Measurements from ENCODE around the gene CNPY1. TPM values are rescaled to one million over a fixed set of nuclear protein-coding genes. Genes with fewer than 3 reads are reported as not detected.
"Not testable (repeated sequence)": the region's sequence is repeated elsewhere in the genome, so short reads cannot be mapped to it uniquely, and the experiment has no call there.

CNPY1 gene
- total RNA-seq, 1 donor, result not detected

- H3K27me3 ChIP-seq (ENCODE audit: insufficient read depth, low read length), result peaks cover 14% of the 10 kb centered on the region
- no peaks in the 10 kb centered on the region for H3K9me3 ChIP-seq (ENCODE audit: low read depth, low read length)
- H3K4me1 ChIP-seq (ENCODE audit: insufficient read depth, low read length), result no peaks in the 10 kb centered on the region
- H3K4me3 ChIP-seq (ENCODE audit: low read length), result no peak overlapping the region
Measured at GRCh38 chr7:155521007-155521742, 25.2 kb downstream of the CNPY1 start.

DNA sequence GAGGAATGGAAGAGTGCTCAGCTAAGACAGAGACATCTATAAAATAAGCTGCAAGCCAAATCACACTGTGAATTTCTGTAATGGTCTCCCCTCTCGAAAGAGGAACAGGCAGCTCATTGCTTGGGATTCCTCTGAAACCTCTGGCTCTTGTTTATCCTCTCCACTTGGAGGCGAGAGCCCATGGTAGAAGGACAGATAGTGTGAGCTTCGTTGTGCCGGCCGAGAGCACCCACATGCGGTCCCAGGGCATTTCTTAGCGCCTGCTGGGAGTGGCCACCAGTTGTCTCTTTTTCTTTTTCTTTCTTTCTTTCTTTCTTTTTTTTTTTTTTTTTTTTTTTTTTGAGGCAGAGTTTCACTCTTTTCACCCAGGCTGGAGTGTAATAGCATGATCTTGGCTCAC lies 26.2 kb downstream of the CNPY1 start:
- Histone ChIP-seq H3K27me3 (ENCODE audit: insufficient read depth, low read length) (peaks cover 10% of the 10 kb centered on the region), H3K4me3 (ENCODE audit: low read length) (no peak overlapping the region), H3K4me1 (ENCODE audit: insufficient read depth, low read length) (no peaks in the 10 kb centered on the region), H3K9me3 (ENCODE audit: low read depth, low read length) (no peaks in the 10 kb centered on the region)

DNA sequence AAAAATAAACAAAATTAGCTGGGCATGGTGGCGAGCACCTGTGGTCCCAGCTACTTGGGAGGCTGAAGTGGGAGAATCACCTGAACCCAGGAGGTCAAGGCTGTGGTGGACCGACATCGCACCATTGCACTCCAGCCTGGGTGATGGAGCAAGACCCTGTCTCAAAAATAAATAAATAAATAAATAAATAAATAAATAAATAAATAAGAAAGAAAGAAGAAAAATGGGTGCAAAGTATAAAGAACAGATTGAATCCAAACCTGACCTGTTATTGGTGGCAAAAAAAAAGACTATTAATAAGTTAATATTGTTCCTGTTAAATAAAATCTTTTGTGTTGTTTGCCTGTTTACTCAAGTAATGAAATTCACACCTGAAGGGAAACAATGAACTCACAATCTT lies 27.0 kb downstream of the CNPY1 start:
- H3K9me3 ChIP-seq (ENCODE audit: low read depth, low read length); H3K4me3 ChIP-seq (ENCODE audit: low read length); H3K4me1 ChIP-seq (ENCODE audit: insufficient read depth, low read length): not testable (repeated sequence)
- H3K27me3 ChIP-seq (ENCODE audit: insufficient read depth, low read length), result peaks cover 11% of the 10 kb centered on the region

GRCh38 chr7:155518633-155519032 lies 27.7 kb downstream of the CNPY1 start:
- Histone ChIP-seq H3K4me3 (ENCODE audit: low read length) (no peak overlapping the region), H3K27me3 (ENCODE audit: insufficient read depth, low read length) (peaks cover 18% of the 10 kb centered on the region), H3K9me3 (ENCODE audit: low read depth, low read length) (no peaks in the 10 kb centered on the region), H3K4me1 (ENCODE audit: insufficient read depth, low read length) (no peaks in the 10 kb centered on the region)

GRCh38 chr7:155517969-155518368 lies 28.4 kb downstream of the CNPY1 start:
- Histone ChIP-seq H3K9me3 (ENCODE audit: low read depth, low read length) (no peaks in the 10 kb centered on the region), H3K27me3 (ENCODE audit: insufficient read depth, low read length) (peaks cover 23% of the 10 kb centered on the region), H3K4me1 (ENCODE audit: insufficient read depth, low read length) (no peaks in the 10 kb centered on the region), H3K4me3 (ENCODE audit: low read length) (no peak overlapping the region)

GRCh38 chr7:155517452-155517851 lies 28.9 kb downstream of the CNPY1 start:
- no peak overlapping the region for H3K4me3 ChIP-seq (ENCODE audit: low read length)
- peaks cover 26% of the 10 kb centered on the region for H3K27me3 ChIP-seq (ENCODE audit: insufficient read depth, low read length)
- H3K4me1 ChIP-seq (ENCODE audit: insufficient read depth, low read length), result no peaks in the 10 kb centered on the region
- H3K9me3 ChIP-seq (ENCODE audit: low read depth, low read length), result no peaks in the 10 kb centered on the region

- Histone ChIP-seq H3K9me3 (ENCODE audit: low read depth, low read length) (no peaks in the 10 kb centered on the region), H3K27me3 (ENCODE audit: insufficient read depth, low read length) (peaks cover 36% of the 10 kb centered on the region), H3K4me3 (ENCODE audit: low read length) (no peak overlapping the region), H3K4me1 (ENCODE audit: insufficient read depth, low read length) (no peaks in the 10 kb centered on the region)
Measured at GRCh38 chr7:155516466-155516865, 29.9 kb downstream of the CNPY1 start.

- peaks cover 48% of the 10 kb centered on the region for H3K27me3 ChIP-seq (ENCODE audit: insufficient read depth, low read length)
- no peak overlapping the region for H3K4me3 ChIP-seq (ENCODE audit: low read length)
- H3K4me1 ChIP-seq (ENCODE audit: insufficient read depth, low read length), result peaks cover 1% of the 10 kb centered on the region
- H3K9me3 ChIP-seq (ENCODE audit: low read depth, low read length), result no peaks in the 10 kb centered on the region
Measured at GRCh38 chr7:155515318-155515717, 31.0 kb downstream of the CNPY1 start.

DNA sequence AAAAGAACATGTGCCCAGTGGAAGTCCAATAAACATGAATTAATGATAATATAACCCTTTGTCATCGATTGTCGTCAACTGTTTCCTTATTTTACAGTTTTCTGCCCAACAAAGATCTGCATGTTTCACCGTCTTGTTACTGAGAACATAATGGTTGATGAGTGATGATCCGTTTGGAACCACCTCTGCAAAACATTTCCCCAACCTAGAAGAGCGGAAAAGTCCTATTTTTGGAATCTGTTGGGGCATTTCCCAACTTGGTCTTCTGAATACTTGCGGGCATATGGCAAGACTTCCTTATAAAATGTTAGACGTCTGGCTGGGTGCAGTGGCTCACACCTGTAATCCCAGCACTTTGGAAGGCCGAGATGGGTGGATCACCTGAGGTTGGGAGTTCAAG lies 32.1 kb downstream of the CNPY1 start:
- Histone ChIP-seq H3K4me3 (ENCODE audit: low read length) (no peak overlapping the region), H3K9me3 (ENCODE audit: low read depth, low read length) (no peaks in the 10 kb centered on the region), H3K4me1 (ENCODE audit: insufficient read depth, low read length) (peaks cover 12% of the 10 kb centered on the region), H3K27me3 (ENCODE audit: insufficient read depth, low read length) (peaks cover 55% of the 10 kb centered on the region)

DNA sequence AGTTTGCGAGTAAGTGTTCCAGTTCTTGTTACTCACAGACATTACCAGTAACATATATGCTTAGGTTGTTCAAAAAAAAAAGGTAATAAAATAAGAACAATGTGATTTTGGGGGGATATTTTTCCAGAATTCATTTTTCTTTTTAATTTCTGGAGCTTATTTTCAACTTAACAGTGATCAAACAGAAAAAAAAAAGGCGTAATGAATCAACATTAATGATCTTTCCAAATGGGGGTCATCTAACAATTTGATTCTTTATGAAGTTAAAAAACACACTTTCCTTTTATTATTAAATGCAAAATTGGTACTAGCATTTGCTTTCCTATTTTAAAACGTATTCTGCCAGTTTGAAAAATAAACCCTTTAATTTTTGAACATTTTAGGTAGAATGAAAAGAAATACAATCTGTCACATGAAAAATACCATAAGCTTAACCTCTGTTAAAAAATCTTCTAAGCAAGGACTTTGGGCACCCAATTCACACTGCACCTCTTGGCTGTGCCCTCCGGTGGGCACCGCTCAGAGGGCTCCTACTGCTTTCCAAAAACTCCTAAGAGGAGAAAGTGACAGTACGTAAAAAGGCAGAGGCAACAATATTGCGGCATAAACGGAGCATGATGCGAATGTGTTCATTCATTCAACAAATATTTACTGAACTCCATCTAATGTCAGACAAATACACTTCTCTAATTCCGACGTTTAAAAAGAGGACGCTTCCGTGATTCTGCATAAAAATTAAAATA lies 32.6 kb downstream of the CNPY1 start:
- Histone ChIP-seq H3K27me3 (ENCODE audit: insufficient read depth, low read length) (peaks cover 61% of the 10 kb centered on the region), H3K4me1 (ENCODE audit: insufficient read depth, low read length) (peaks cover 12% of the 10 kb centered on the region), H3K9me3 (ENCODE audit: low read depth, low read length) (no peaks in the 10 kb centered on the region), H3K4me3 (ENCODE audit: low read length) (no peak overlapping the region)

DNA sequence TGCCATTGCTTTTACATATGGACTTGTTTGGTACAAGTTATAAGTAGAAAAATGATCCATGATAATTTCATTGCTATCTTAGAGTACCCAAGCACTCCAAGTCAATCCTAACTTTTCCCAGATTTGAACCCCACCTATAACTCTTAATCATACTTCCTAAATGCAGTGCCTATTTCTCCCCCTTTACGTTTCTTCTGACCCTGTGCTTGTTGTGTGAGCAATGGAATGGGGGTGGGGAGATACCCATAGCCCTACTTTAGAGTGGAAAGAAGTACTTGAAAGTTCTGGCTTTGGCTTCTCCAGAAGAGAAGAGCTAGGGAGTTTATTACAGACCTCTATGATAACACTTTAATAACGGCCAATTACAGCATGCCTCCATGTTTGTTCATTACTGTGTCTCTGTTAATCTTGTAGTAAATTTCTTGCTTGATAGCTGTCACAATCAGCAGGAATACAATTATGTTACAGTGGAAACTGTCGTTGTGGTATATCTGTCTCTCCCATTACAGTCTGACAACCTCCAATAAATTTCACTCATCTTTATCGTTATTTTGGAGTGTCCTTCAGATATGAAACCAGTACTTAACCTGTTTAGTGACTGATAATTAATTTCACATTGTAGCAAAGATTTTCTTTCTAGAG lies 34.0 kb downstream of the CNPY1 start:
- peaks cover 71% of the 10 kb centered on the region for H3K27me3 ChIP-seq (ENCODE audit: insufficient read depth, low read length)

DNA sequence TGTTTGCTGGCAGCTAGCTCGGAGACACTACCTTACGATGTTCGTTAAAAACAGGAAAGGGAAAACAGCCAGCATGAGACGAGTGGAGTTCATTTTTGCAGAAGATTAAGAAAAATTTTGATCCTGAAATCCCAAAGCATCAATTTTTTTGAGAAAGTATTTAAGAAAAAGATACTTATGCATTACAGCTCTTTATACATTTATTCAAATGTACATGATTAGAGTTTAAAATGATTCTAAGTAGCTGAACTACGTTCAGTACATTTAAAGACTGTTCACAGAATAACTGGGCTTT lies 34.7 kb downstream of the CNPY1 start:
- H3K4me1 ChIP-seq (ENCODE audit: insufficient read depth, low read length), result peaks cover 12% of the 10 kb centered on the region
- no peak overlapping the region for H3K4me3 ChIP-seq (ENCODE audit: low read length)
- H3K9me3 ChIP-seq (ENCODE audit: low read depth, low read length), result no peaks in the 10 kb centered on the region
- H3K27me3 ChIP-seq (ENCODE audit: insufficient read depth, low read length), result peaks cover 78% of the 10 kb centered on the region

More for the DNA sequence above, 34.0 kb downstream of the CNPY1 start:
- H3K9me3 ChIP-seq (ENCODE audit: low read depth, low read length), result no peaks in the 10 kb centered on the region
- H3K4me3 ChIP-seq (ENCODE audit: low read length), result no peak overlapping the region
- H3K4me1 ChIP-seq (ENCODE audit: insufficient read depth, low read length), result peaks cover 12% of the 10 kb centered on the region

GRCh38 chr7:155510975-155511701 lies 35.2 kb downstream of the CNPY1 start:
- Histone ChIP-seq H3K9me3 (ENCODE audit: low read depth, low read length) (no peaks in the 10 kb centered on the region), H3K4me1 (ENCODE audit: insufficient read depth, low read length) (peaks cover 12% of the 10 kb centered on the region), H3K4me3 (ENCODE audit: low read length) (no peak overlapping the region), H3K27me3 (ENCODE audit: insufficient read depth, low read length) (peaks cover 83% of the 10 kb centered on the region)

DNA sequence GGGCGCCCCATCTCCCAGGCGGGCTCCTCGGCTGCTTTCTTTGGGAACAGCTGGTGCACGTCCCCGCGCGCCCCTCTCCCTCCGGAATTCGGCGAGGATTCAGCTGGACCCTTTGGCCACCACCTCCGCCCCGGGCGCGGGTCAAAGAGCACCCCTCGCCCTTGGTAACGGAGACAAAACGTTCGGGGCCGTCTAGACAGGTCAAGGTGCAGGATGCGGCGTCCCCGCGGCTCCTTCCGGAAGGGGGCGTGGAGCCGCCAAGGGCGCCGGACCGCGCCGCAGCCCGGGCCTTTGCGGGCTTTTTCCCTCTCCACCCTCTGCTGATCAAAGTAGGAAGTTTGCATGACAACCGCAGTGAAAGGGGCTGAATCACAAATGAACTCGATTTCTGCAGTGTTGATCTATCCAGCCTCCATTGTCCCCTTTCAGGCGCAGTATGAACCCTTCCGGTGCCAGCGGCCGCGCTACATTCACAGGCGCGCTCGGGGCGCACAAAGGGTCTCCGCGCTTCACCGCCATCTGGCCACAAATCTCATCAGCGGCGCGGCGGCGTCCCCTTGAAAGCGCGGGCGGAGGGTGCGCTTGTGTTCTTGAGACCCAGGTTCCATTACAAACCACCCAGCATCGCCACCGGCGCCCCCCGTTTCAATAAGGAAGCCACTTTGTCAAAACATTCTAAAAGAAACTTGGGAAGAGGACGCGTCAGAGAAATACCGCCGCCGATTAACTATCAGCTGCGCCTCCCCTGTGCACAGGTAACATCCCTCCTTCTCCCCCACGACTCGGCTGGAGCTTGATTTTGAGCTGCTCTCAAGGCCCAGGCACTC lies 36.4 kb downstream of the CNPY1 start:
- Histone ChIP-seq H3K9me3 (ENCODE audit: low read depth, low read length) (no peaks in the 10 kb centered on the region), H3K27me3 (ENCODE audit: insufficient read depth, low read length) (peaks cover 95% of the 10 kb centered on the region), H3K4me3 (ENCODE audit: low read length) (no peak overlapping the region), H3K4me1 (ENCODE audit: insufficient read depth, low read length) (peaks cover 12% of the 10 kb centered on the region)

Data from mononuclear cell (primary cell).